GM23248 (cell line): Measurements from ENCODE around the gene PPA2. TPM values are rescaled to one million over a fixed set of nuclear protein-coding genes. Genes with fewer than 3 reads are reported as not detected.
A peak's percentile ranks its signal among the peaks of the same experiment; 100 is the strongest.

Experiments used
- DNase-seq: peaks from one replicate; pipeline ENCODE4 v3.0.0-alpha.2; 2015
- H2AFZ ChIP-seq: fragments of 200-600 bp; sonication (generic); 2 replicates; pipeline ENCODE4 v1.6.1; 2016; ENCODE audit warnings: antibody characterized with exemption
- H3F3A ChIP-seq: fragments of 200-600 bp; sonication (generic); 2 replicates; pipeline ENCODE4 v1.6.1; 2016; ENCODE audit warnings: mild to moderate bottlenecking, antibody characterized with exemption, mixed run types; ENCODE audit not compliant: insufficient read depth
- H3K27ac ChIP-seq: fragments of 200-600 bp; sonication (generic); 2 replicates; pipeline ENCODE4 v1.5.1; 2016; ENCODE audit warnings: mild to moderate bottlenecking
- H3K27me3 ChIP-seq: fragments of 200-600 bp; sonication (generic); replicated peaks from 2 replicates; pipeline ENCODE4 v1.6.1; 2016; ENCODE audit warnings: mild to moderate bottlenecking; ENCODE audit not compliant: insufficient read depth
- H3K36me3 ChIP-seq: fragments of 200-600 bp; sonication (generic); 2 replicates; pipeline ENCODE4 v1.6.1; 2016; ENCODE audit warnings: low read depth, mild to moderate bottlenecking
- H3K4me1 ChIP-seq: fragments of 200-600 bp; sonication (generic); 2 replicates; pipeline ENCODE4 v1.6.1; 2016; ENCODE audit warnings: mild to moderate bottlenecking; ENCODE audit not compliant: insufficient read depth
- H3K4me2 ChIP-seq: fragments of 200-600 bp; sonication (generic); one replicate; pipeline ENCODE4 v1.6.1; 2016; ENCODE audit warnings: mild to moderate bottlenecking; ENCODE audit not compliant: unreplicated experiment
- H3K4me3 ChIP-seq: fragments of 200-600 bp; sonication (generic); 2 replicates; pipeline ENCODE4 v1.5.1; 2016; ENCODE audit warnings: mild to moderate bottlenecking
- H3K79me2 ChIP-seq: fragments of 200-600 bp; sonication (generic); 2 replicates; pipeline ENCODE4 v1.6.1; 2016; ENCODE audit warnings: mild to moderate bottlenecking; ENCODE audit not compliant: insufficient read depth
- H3K9ac ChIP-seq: fragments of 200-600 bp; sonication (generic); 2 replicates; pipeline ENCODE4 v1.6.1; 2016; ENCODE audit warnings: mild to moderate bottlenecking
- H3K9me2 ChIP-seq: fragments of 200-600 bp; sonication (generic); 2 replicates; pipeline ENCODE4 v1.6.1; 2016; ENCODE audit warnings: mixed run types, mild to moderate bottlenecking, moderate library complexity; ENCODE audit not compliant: insufficient read depth
- H3K9me3 ChIP-seq: fragments of 200-600 bp; sonication (generic); one replicate; pipeline ENCODE4 v1.6.1; 2017; ENCODE audit warnings: low read depth
- H4K20me1 ChIP-seq: fragments of 200-600 bp; sonication (generic); 2 replicates; pipeline ENCODE4 v1.6.0; 2016; ENCODE audit not compliant: insufficient read depth
- EZH2 ChIP-seq: fragments of 200-600 bp; sonication (generic); IDR thresholded peaks from 2 replicates; pipeline ENCODE4 v1.6.1; 2018; ENCODE audit warnings: antibody characterized with exemption, mild to moderate bottlenecking; ENCODE audit not compliant: insufficient read depth, poor library complexity, severe bottlenecking
- EZH2phosphoT487 ChIP-seq: fragments of 200-600 bp; sonication (generic); IDR thresholded peaks from 2 replicates; pipeline ENCODE4 v1.6.1; 2018; ENCODE audit warnings: antibody characterized with exemption, moderate library complexity, mild to moderate bottlenecking, low read depth; ENCODE audit not compliant: insufficient read depth
- WGBS, 2 experiments: methylation state at CpG; one replicate each; pipeline ENCODE4 v1.1.6; 2015 to 2017; ENCODE audit warnings: low lambda C conversion rate in 2 of 2, low coverage in 1 of 2; ENCODE audit errors: missing lambda C conversion rate in 2 of 2; 5-methylcytosine and 5-hydroxymethylcytosine counted together
- in situ Hi-C: fragments of 300-500 bp; cut with MboI; formaldehyde crosslinking; loops from 2 replicates; pipeline ENCODE4 v1.15.0; 2020
- polyA plus RNA-seq: library from polyadenylated mRNA; unstranded; fragments of >200 nt; fragmentation: Nextera tagmentation; extraction: Ambion mirVana; gene quantifications from 2 replicates; pipeline ENCODE4 v1.2.1, GENCODE V29; 2016
- total RNA-seq: library from RNA; depleted of rRNA; stranded (reverse); fragments of >200 nt; shearing (Covaris generic); gene quantifications from 2 replicates; pipeline ENCODE4 v1.2.3, GENCODE V29; 2014

Gene PPA2
- total and polyA plus RNA-seq, 2 experiments from 2014 or later, result 37.5 to 114 TPM

- H3K4me3 ChIP-seq, result no peak overlapping the region
- TF ChIP-seq EZH2phosphoT487 (no peak), EZH2 (no peak)
- H3K9me3 ChIP-seq, result no peaks in the 10 kb centered on the region
- H3K9ac ChIP-seq, result no peak overlapping the region
- peak; percentile 48 for DNase-seq
- whole genome bisulfite sequencing, 2 experiments, result 38 to 44% methylated on average over 1 of the region's 1 CpG
- no peaks in the 10 kb centered on the region for H3F3A ChIP-seq
- H3K27me3 ChIP-seq, result no peaks in the 10 kb centered on the region
- H3K4me1 ChIP-seq, result peaks cover 7% of the 10 kb centered on the region; the same call in 1 of the 2 replicates
- no peaks in the 10 kb centered on the region for H4K20me1 ChIP-seq
- H3K9me2 ChIP-seq, result no peaks in the 10 kb centered on the region
- in situ Hi-C loops, result no loop called here
- no peak overlapping the region for H3K27ac ChIP-seq
- H3K79me2 ChIP-seq, result peaks cover 44% of the 10 kb centered on the region
- no peak overlapping the region for H3K4me2 ChIP-seq
- H3K36me3 ChIP-seq, result no peaks in the 10 kb centered on the region
- no peak overlapping the region for H2AFZ ChIP-seq
Measured at GRCh38 chr4:105458001-105458400, 15.9 kb downstream of the PPA2 start.

DNA sequence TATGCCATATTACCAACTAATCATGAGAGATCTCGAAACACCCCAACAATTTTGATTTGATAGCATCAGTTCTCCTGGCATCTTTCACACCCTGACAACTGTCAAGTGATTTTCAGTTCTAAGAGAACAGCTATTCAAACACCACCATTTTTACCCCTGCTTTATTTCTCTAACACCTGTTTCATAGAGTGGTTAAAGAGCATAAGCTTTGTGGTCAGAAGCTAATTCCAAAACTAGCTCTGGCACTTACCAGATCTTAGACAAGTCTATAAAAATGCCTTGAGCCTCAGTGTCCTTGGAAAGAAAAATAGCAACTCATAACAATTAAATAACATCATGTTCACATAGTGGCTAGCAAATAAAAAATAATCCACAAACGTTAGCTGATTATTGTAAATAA is 17.9 kb downstream of the PPA2 start:
- Histone ChIP-seq H3K79me2 (peaks cover 29% of the 10 kb centered on the region), H3K9me3 (no peaks in the 10 kb centered on the region), H3K36me3 (peaks cover 6% of the 10 kb centered on the region; the same call in 1 of the 2 replicates), H3K4me1 (peaks cover 7% of the 10 kb centered on the region; the same call in 1 of the 2 replicates), H3K4me2 (no peak overlapping the region), H3K27me3 (no peaks in the 10 kb centered on the region), H3K9me2 (no peaks in the 10 kb centered on the region), H3K9ac (no peak overlapping the region), H2AFZ (no peak overlapping the region), H3K27ac (no peak overlapping the region), H3F3A (no peaks in the 10 kb centered on the region), H4K20me1 (no peaks in the 10 kb centered on the region), H3K4me3 (no peak overlapping the region)
- WGBS, 2 experiments, result 74 to 79% methylated on average over 2 of the region's 2 CpGs
- TF ChIP-seq EZH2 (no peak), EZH2phosphoT487 (no peak)
- in situ Hi-C loops, result no loop called here
- no peak for DNase-seq

DNA sequence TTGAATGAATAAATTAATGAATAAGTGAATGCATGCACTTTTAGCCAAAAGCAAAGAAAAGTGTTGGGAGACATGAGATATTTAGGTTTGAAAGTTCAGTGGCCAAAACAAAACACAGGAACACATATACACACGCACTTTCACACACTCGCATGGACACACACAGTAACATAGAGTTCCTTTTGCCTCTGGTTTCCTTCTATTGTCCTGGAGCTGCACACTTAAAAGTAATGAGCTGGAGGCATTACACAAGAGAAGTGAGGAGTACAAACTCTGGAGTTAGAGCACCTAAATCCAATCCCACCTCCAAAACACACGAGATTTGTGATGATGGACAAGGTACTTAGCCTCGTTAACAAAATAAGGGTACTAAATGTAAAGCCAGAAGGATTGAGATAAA is 18.7 kb downstream of the PPA2 start:
- Histone ChIP-seq H4K20me1 (no peaks in the 10 kb centered on the region), H3K4me3 (no peak overlapping the region), H3K9me3 (no peaks in the 10 kb centered on the region), H3K27ac (no peak overlapping the region), H3K4me1 (peaks cover 7% of the 10 kb centered on the region; the same call in 1 of the 2 replicates), H3K27me3 (no peaks in the 10 kb centered on the region), H3K4me2 (no peak overlapping the region), H3K79me2 (peaks cover 24% of the 10 kb centered on the region), H3K36me3 (peaks cover 7% of the 10 kb centered on the region; the same call in 1 of the 2 replicates), H2AFZ (no peak overlapping the region), H3K9me2 (no peaks in the 10 kb centered on the region), H3K9ac (no peak overlapping the region), H3F3A (no peaks in the 10 kb centered on the region)
- no peak for DNase-seq
- in situ Hi-C loops, result no loop called here
- 96% methylated on average over 4 of the region's 4 CpGs for WGBS, 2 experiments
- TF ChIP-seq EZH2phosphoT487, result no peak
- no peak for TF ChIP-seq EZH2

GRCh38 chr4:105453550-105454205 is 20.2 kb downstream of the PPA2 start:
- H3K9ac ChIP-seq, result no peak overlapping the region
- no peaks in the 10 kb centered on the region for H3K27me3 ChIP-seq
- peaks cover 8% of the 10 kb centered on the region; the same call in 1 of the 2 replicates for H3K36me3 ChIP-seq
- no peak overlapping the region for H3K27ac ChIP-seq
- H4K20me1 ChIP-seq, result no peaks in the 10 kb centered on the region
- no peak overlapping the region for H2AFZ ChIP-seq
- H3K79me2 ChIP-seq, result peaks cover 14% of the 10 kb centered on the region
- DNase-seq, result peak; percentile 21
- H3K9me2 ChIP-seq, result no peaks in the 10 kb centered on the region
- no peak for TF ChIP-seq EZH2
- no peak for TF ChIP-seq EZH2phosphoT487
- no peak overlapping the region for H3K4me3 ChIP-seq
- H3K4me1 ChIP-seq, result peaks cover 7% of the 10 kb centered on the region; the same call in 1 of the 2 replicates
- in situ Hi-C loops, result no loop called here
- no peak overlapping the region for H3K4me2 ChIP-seq
- WGBS, 2 experiments, result 78 to 80% methylated on average over 4 of the region's 4 CpGs
- H3K9me3 ChIP-seq, result no peaks in the 10 kb centered on the region
- no peaks in the 10 kb centered on the region for H3F3A ChIP-seq
